Activated effector memory CD4-positive, alpha-beta T cell treated with Interleukin-2 at 50 U/mL for 16 hours (primary cell): ENCODE data around the gene EAF1.
"Not testable (repeated sequence)": the region's sequence is repeated elsewhere in the genome, so short reads cannot be mapped to it uniquely, and the experiment has no call there.

Source experiments
- DNase-seq: peaks from one replicate; pipeline ENCODE4 v3.0.0-alpha.2; 2020

EAF1 gene

GRCh38 chr3:15409239-15409638 lies 18.2 kb upstream of the EAF1 start:
- DNase-seq, result no peak

GRCh38 chr3:15409774-15410173 lies 17.6 kb upstream of the EAF1 start:
- DNase-seq, result no peak

GRCh38 chr3:15410966-15411365 lies 16.4 kb upstream of the EAF1 start:
- not testable (repeated sequence) for DNase-seq

- no peak for DNase-seq
Measured at GRCh38 chr3:15420871-15421270, 6.5 kb upstream of the EAF1 start.

GRCh38 chr3:15426579-15427118 lies 749 bp upstream of the EAF1 start:
- no peak for DNase-seq

GRCh38 chr3:15427981-15428380 lies 583 bp downstream of the EAF1 start:
- no peak for DNase-seq

- DNase-seq, result no peak
Measured at GRCh38 chr3:15428539-15428938, 1.1 kb downstream of the EAF1 start.

GRCh38 chr3:15429080-15429479 lies 1.7 kb downstream of the EAF1 start:
- no peak for DNase-seq

GRCh38 chr3:15430624-15431023 lies 3.2 kb downstream of the EAF1 start:
- no peak for DNase-seq

GRCh38 chr3:15431256-15431837 lies 3.9 kb downstream of the EAF1 start:
- DNase-seq, result no peak

GRCh38 chr3:15433531-15433930 lies 6.1 kb downstream of the EAF1 start:
- no peak for DNase-seq

- DNase-seq, result no peak
Measured at GRCh38 chr3:15434756-15435155, 7.4 kb downstream of the EAF1 start.

GRCh38 chr3:15436246-15436645 lies 8.8 kb downstream of the EAF1 start:
- no peak for DNase-seq

- DNase-seq, result no peak
Measured at GRCh38 chr3:15438983-15439382, 11.6 kb downstream of the EAF1 start.

- DNase-seq, result no peak
Measured at GRCh38 chr3:15439476-15439875, 12.1 kb downstream of the EAF1 start.

- DNase-seq, result no peak
Measured at GRCh38 chr3:15440891-15441290, 13.5 kb downstream of the EAF1 start.

- DNase-seq, result no peak
Measured at GRCh38 chr3:15443826-15444524, 16.6 kb downstream of the EAF1 start.

GRCh38 chr3:15449489-15450224 lies 22.3 kb downstream of the EAF1 start:
- DNase-seq, result no peak

GRCh38 chr3:15450438-15451215 lies 23.2 kb downstream of the EAF1 start:
- DNase-seq, result no peak

- DNase-seq, result no peak
Measured at GRCh38 chr3:15451216-15452113, 24.1 kb downstream of the EAF1 start.

- DNase-seq, result no peak
Measured at GRCh38 chr3:15452156-15452555, 24.8 kb downstream of the EAF1 start.

GRCh38 chr3:15452961-15453360 lies 25.6 kb downstream of the EAF1 start:
- no peak for DNase-seq
